Measurements from ENCODE around the gene SMYD3. TPM values are rescaled to one million over a fixed set of nuclear protein-coding genes. Genes with fewer than 3 reads are reported as not detected.

Gene SMYD3
- total RNA-seq, 1 experiment from 2014 or later, result 25.5 TPM

DNA sequence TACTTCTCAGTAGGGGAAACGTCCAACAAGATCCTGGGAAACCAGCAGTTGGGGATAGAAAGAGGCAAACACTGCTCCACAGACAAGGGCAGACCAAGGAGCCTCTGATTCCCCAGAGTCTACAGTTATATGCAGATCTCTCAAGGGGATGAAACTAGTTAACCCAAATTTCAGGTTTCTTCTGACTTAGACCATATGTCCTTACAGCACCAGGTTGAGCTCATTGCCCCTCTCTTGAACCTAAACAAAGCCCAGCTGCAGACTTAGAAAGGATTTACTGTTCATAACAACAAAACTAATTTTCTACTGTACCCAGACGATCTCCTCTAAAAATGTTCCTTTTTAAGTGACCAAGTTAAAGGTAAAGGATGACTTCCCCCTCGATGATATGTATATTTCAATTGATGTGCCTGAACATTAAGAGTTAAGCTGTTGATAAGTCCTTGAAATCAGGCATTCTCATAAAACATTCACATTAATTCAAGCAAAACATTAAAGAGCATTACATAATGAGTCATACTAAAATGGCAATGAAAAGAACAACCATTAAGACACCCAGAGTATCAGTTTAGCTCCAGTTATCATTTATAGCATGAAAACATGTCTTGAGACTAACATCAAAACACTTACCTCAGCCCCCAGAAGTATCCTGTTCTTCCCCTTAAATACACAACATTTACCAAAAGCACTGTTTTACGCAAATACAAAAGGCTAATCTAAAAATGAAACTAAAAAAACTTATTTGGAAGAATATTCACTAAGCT, 24.1 kb downstream of the SMYD3 start:
- Histone ChIP-seq H2BK20ac (ENCODE audit: low read depth, low read length, poor library complexity, severe bottlenecking) (no peak overlapping the region), H2BK15ac (ENCODE audit: low read depth, low read length) (no peak overlapping the region), H2AFZ (ENCODE audit: low read length) (no peak overlapping the region), H3K23ac (ENCODE audit: insufficient read length, low read depth, low read length) (no peak overlapping the region), H3K27ac (ENCODE audit: insufficient read length, low read depth, low read length) (no peak overlapping the region), H3K4ac (ENCODE audit: low read depth, low read length) (no peak overlapping the region), H3K9ac (ENCODE audit: extremely low read depth, insufficient read length, low read length) (no peak overlapping the region), H3T11ph (ENCODE audit: low read length) (no peak overlapping the region), H3K4me2 (ENCODE audit: insufficient read depth, insufficient read length, low read length) (no peak overlapping the region), H2AK5ac (ENCODE audit: insufficient read length, low read length) (no peak overlapping the region), H3K23me2 (ENCODE audit: insufficient read length, low read depth, low read length, poor library complexity, severe bottlenecking) (no peaks in the 10 kb centered on the region), H3K56ac (ENCODE audit: insufficient read length, low read depth, low read length) (no peak overlapping the region), H4K20me1 (ENCODE audit: control insufficient read depth, insufficient read depth, insufficient read length) (no peaks in the 10 kb centered on the region), H2BK120ac (ENCODE audit: low read depth, low read length, poor library complexity, severe bottlenecking) (no peak overlapping the region), H3K4me1 (ENCODE audit: insufficient read depth, low read length) (no peaks in the 10 kb centered on the region), H4K8ac (replicated peaks; ENCODE audit: insufficient read length, low read depth, low read length) (no peak overlapping the region), H3K18ac (ENCODE audit: insufficient read length, low read depth, low read length) (no peak overlapping the region), H2BK5ac (ENCODE audit: insufficient read length, low read length) (no peak overlapping the region), H2BK12ac (ENCODE audit: insufficient read length, low read depth, low read length) (no peak overlapping the region), H3K14ac (ENCODE audit: insufficient read depth, low read length) (no peak overlapping the region), H3K27me3 (ENCODE audit: insufficient read depth, low read length) (no peaks in the 10 kb centered on the region), H4K5ac (ENCODE audit: insufficient read length, low read depth, low read length) (no peak overlapping the region), H4K91ac (ENCODE audit: insufficient read length, low read depth, low read length) (no peak overlapping the region), H3K79me2 (ENCODE audit: insufficient read depth, low read length) (no peaks in the 10 kb centered on the region), H3K9me3 (ENCODE audit: control insufficient read depth, low read depth, low read length) (no peaks in the 10 kb centered on the region), H3K79me1 (ENCODE audit: insufficient read depth, low read depth, low read length, poor library complexity, severe bottlenecking) (no peaks in the 10 kb centered on the region)
- WGBS (ENCODE audit: extremely low coverage, insufficient read length, low lambda C conversion rate), result no CpG with 5 or more reads among the region's 4 CpGs
- no peaks in the 10 kb centered on the region for H3K27me3 Mint-ChIP-seq (ENCODE audit: low read depth)
- H3K4me3 Mint-ChIP-seq, result no peak overlapping the region
- H3K27ac Mint-ChIP-seq, result peak overlapping the region in 1 of 3 experiments; percentile 24; a peak in 1 of 7 replicates
- no peaks in the 10 kb centered on the region for H3K4me1 Mint-ChIP-seq
- TF ChIP-seq, protein P1, sequence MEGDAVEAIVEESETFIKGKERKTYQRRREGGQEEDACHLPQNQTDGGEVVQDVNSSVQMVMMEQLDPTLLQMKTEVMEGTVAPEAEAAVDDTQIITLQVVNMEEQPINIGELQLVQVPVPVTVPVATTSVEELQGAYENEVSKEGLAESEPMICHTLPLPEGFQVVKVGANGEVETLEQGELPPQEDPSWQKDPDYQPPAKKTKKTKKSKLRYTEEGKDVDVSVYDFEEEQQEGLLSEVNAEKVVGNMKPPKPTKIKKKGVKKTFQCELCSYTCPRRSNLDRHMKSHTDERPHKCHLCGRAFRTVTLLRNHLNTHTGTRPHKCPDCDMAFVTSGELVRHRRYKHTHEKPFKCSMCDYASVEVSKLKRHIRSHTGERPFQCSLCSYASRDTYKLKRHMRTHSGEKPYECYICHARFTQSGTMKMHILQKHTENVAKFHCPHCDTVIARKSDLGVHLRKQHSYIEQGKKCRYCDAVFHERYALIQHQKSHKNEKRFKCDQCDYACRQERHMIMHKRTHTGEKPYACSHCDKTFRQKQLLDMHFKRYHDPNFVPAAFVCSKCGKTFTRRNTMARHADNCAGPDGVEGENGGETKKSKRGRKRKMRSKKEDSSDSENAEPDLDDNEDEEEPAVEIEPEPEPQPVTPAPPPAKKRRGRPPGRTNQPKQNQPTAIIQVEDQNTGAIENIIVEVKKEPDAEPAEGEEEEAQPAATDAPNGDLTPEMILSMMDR (conservative IDR thresholded peaks at IDR 0.05), result no peak
- H3K36me3 Mint-ChIP-seq (ENCODE audit: insufficient read depth in 1 of 3, low read depth in 3 of 3), result no peaks in the 10 kb centered on the region
- no peak for DNase-seq
- H3K9me3 Mint-ChIP-seq, result no peaks in the 10 kb centered on the region

Measured in H9 (cell line).